SK-N-SH treated with all-trans-retinoic acid at 6 μM for 48 hours (cell line): ENCODE results near the gene NSL1.

Experiments used
- ATAC-seq: fragments of 200-7000 bp; cut with Tn5 transposase; 3 replicates; pipeline ENCODE4 v1.9.1; 2020; ENCODE audit warnings: mild to moderate bottlenecking, moderate library complexity
- ARNTL ChIP-seq: fragments of 450-650 bp; formaldehyde crosslinking; IDR thresholded peaks from 2 replicates; pipeline ENCODE4 v1.5.0; 2020; ENCODE audit warnings: low read depth, mild to moderate bottlenecking, moderate library complexity, borderline replicate concordance
- BACH2 ChIP-seq: fragments of 250-450 bp; sonication (Bioruptor Pico); IDR thresholded peaks from 2 replicates; pipeline ENCODE4 v1.9.0; 2021; ENCODE audit warnings: mild to moderate bottlenecking, borderline replicate concordance
- CSDC2 ChIP-seq: fragments of 250-450 bp; sonication (Bioruptor Pico); IDR thresholded peaks from 2 replicates; pipeline ENCODE4 v1.5.0; 2020; ENCODE audit warnings: mild to moderate bottlenecking, moderate library complexity
- ESRRG ChIP-seq: fragments of 250-450 bp; sonication (Bioruptor Pico); IDR thresholded peaks from 2 replicates; pipeline ENCODE4 v1.6.1; 2021; ENCODE audit warnings: mild to moderate bottlenecking
- ISL1 ChIP-seq: fragments of 250-450 bp; sonication (Bioruptor Pico); IDR thresholded peaks from 2 replicates; pipeline ENCODE4 v2.1.2; 2022; ENCODE audit warnings: mild to moderate bottlenecking, moderate library complexity
- OSR1 ChIP-seq: fragments of 250-450 bp; sonication (Bioruptor Pico); IDR thresholded peaks from 2 replicates; pipeline ENCODE4 v1.8.0; 2022; ENCODE audit warnings: moderate library complexity, mild to moderate bottlenecking, inconsistent platforms
- PPARA ChIP-seq: fragments of 250-450 bp; sonication (Bioruptor Pico); IDR thresholded peaks from 2 replicates; pipeline ENCODE4 v1.5.0; 2020; ENCODE audit warnings: mild to moderate bottlenecking, borderline replicate concordance
- RARB ChIP-seq: fragments of 250-450 bp; sonication (Bioruptor Pico); IDR thresholded peaks from 2 replicates; pipeline ENCODE4 v1.8.0; 2021; ENCODE audit warnings: mild to moderate bottlenecking, moderate library complexity
- SNAI2 ChIP-seq: fragments of 250-450 bp; sonication (Bioruptor Pico); IDR thresholded peaks from 2 replicates; pipeline ENCODE4 v1.5.0; 2020; ENCODE audit warnings: mild to moderate bottlenecking, moderate library complexity
- TCF4 ChIP-seq: fragments of 250-450 bp; sonication (Bioruptor Pico); IDR thresholded peaks from 2 replicates; pipeline ENCODE4 v1.8.0; 2021; ENCODE audit warnings: mild to moderate bottlenecking, moderate library complexity, borderline replicate concordance
- TOX ChIP-seq: fragments of 250-450 bp; sonication (Bioruptor Pico); IDR thresholded peaks from 2 replicates; pipeline ENCODE4 v1.8.0; 2021; ENCODE audit warnings: mild to moderate bottlenecking, moderate library complexity, borderline replicate concordance
- ZC3H10 ChIP-seq: fragments of 250-450 bp; sonication (Bioruptor Pico); IDR thresholded peaks from 2 replicates; pipeline ENCODE4 v1.5.1; 2021; ENCODE audit warnings: mild to moderate bottlenecking, moderate library complexity
- ZFP3 ChIP-seq: fragments of 250-450 bp; sonication (Bioruptor Pico); IDR thresholded peaks from 2 replicates; pipeline ENCODE4 v1.5.0; 2020; ENCODE audit warnings: mild to moderate bottlenecking, moderate library complexity
- ZFP30 ChIP-seq: fragments of 450-650 bp; formaldehyde crosslinking; IDR thresholded peaks from 2 replicates; pipeline ENCODE4 v1.5.0; 2022; ENCODE audit warnings: mild to moderate bottlenecking, moderate library complexity
- ZNF565 ChIP-seq: fragments of 450-650 bp; formaldehyde crosslinking; conservative IDR thresholded peaks from 2 replicates; pipeline ENCODE4 v1.5.0; 2020; ENCODE audit warnings: low read depth, mild to moderate bottlenecking, moderate library complexity
- ZNF70 ChIP-seq: fragments of 450-650 bp; formaldehyde crosslinking; IDR thresholded peaks from 2 replicates; pipeline ENCODE4 v1.5.0; 2020; ENCODE audit warnings: mild to moderate bottlenecking, moderate library complexity
- ZNF8 ChIP-seq: fragments of 450-650 bp; formaldehyde crosslinking; IDR thresholded peaks from 2 replicates; pipeline ENCODE4 v1.5.0; 2020; ENCODE audit warnings: mild to moderate bottlenecking, moderate library complexity
- TF ChIP-seq, protein P1 (sequence below): fragments of 250-450 bp; sonication (Bioruptor Pico); IDR thresholded peaks from 2 replicates; pipeline ENCODE4 v1.8.0; 2021; ENCODE audit warnings: low read depth, mild to moderate bottlenecking, moderate library complexity, borderline replicate concordance
- TF ChIP-seq, protein P2 (sequence below): fragments of 250-450 bp; sonication (Bioruptor Pico); IDR thresholded peaks from 2 replicates; pipeline ENCODE4 v1.5.0; 2020; ENCODE audit warnings: mild to moderate bottlenecking, moderate library complexity
- TF ChIP-seq, protein P3 (sequence below): fragments of 250-450 bp; sonication (Bioruptor Pico); IDR thresholded peaks from 2 replicates; pipeline ENCODE4 v1.8.0; 2020; ENCODE audit warnings: mild to moderate bottlenecking, moderate library complexity, borderline replicate concordance
- TF ChIP-seq, protein P4 (sequence below): fragments of 250-450 bp; sonication (Bioruptor Pico); IDR thresholded peaks from 2 replicates; pipeline ENCODE4 v1.5.1; 2021; ENCODE audit warnings: mild to moderate bottlenecking, moderate library complexity

NSL1 gene

DNA sequence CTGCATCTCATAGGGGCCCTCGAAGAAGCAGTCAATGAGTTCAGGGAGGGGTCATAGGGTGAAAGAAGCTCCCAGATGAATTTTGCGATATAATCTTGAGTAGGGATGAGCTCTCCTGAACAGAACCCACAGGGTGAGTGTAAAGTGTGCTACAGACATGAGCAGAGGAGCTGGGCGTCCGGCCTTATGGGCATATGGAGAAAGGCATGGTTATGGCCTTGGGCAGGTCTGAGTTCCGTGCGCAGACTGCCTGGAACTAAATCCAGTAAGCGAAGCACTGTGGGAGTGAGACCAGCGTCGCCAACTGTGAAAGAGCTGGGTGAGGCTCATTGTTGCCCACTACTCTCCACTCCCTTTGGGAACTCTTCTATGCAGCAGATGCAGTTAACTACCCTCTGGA lies 28.7 kb downstream of the NSL1 start (continued):
- TF ChIP-seq, protein P1, sequence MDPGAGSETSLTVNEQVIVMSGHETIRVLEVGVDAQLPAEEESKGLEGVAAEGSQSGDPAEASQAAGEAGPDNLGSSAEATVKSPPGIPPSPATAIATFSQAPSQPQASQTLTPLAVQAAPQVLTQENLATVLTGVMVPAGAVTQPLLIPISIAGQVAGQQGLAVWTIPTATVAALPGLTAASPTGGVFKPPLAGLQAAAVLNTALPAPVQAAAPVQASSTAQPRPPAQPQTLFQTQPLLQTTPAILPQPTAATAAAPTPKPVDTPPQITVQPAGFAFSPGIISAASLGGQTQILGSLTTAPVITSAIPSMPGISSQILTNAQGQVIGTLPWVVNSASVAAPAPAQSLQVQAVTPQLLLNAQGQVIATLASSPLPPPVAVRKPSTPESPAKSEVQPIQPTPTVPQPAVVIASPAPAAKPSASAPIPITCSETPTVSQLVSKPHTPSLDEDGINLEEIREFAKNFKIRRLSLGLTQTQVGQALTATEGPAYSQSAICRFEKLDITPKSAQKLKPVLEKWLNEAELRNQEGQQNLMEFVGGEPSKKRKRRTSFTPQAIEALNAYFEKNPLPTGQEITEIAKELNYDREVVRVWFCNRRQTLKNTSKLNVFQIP (CRISPR knock-in tag), result no peak
- TF ChIP-seq, all 23 proteins: peak for 0

DNA sequence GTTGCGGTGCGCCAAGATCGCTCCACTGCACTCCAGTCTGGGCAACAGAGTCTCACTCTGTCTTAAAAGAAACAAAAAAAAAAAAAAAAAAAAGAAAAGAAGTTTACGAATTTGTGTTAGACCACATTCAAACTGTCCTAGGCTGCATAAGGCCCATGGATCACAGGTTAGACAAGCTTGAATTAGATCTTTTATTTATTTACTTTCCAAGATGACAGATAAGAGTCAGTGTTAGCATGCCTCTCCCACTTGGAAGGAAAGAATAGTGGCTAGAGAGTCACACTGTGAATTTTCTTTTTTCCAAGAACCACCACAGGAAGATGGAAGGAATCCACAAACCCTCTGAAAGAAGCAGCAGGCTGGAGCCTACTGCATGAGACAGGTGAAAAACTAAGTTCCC lies 29.3 kb downstream of the NSL1 start:
- no peak for ATAC-seq
- TF ChIP-seq, protein P2, sequence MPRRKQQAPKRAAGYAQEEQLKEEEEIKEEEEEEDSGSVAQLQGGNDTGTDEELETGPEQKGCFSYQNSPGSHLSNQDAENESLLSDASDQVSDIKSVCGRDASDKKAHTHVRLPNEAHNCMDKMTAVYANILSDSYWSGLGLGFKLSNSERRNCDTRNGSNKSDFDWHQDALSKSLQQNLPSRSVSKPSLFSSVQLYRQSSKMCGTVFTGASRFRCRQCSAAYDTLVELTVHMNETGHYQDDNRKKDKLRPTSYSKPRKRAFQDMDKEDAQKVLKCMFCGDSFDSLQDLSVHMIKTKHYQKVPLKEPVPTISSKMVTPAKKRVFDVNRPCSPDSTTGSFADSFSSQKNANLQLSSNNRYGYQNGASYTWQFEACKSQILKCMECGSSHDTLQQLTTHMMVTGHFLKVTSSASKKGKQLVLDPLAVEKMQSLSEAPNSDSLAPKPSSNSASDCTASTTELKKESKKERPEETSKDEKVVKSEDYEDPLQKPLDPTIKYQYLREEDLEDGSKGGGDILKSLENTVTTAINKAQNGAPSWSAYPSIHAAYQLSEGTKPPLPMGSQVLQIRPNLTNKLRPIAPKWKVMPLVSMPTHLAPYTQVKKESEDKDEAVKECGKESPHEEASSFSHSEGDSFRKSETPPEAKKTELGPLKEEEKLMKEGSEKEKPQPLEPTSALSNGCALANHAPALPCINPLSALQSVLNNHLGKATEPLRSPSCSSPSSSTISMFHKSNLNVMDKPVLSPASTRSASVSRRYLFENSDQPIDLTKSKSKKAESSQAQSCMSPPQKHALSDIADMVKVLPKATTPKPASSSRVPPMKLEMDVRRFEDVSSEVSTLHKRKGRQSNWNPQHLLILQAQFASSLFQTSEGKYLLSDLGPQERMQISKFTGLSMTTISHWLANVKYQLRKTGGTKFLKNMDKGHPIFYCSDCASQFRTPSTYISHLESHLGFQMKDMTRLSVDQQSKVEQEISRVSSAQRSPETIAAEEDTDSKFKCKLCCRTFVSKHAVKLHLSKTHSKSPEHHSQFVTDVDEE (CRISPR knock-in tag), result no peak
- TF ChIP-seq CSDC2, result no peak
- TF ChIP-seq OSR1, result no peak
- no peak for TF ChIP-seq ESRRG (CRISPR knock-in tag)
- no peak for TF ChIP-seq ZNF565 (CRISPR knock-in tag)
- no peak for TF ChIP-seq ARNTL (CRISPR knock-in tag)
- TF ChIP-seq ZNF70 (CRISPR knock-in tag), result no peak
- TF ChIP-seq SNAI2 (CRISPR knock-in tag), result no peak
- no peak for TF ChIP-seq ZC3H10
- TF ChIP-seq, protein P1 (CRISPR knock-in tag), result no peak
- no peak for TF ChIP-seq ZFP30 (CRISPR knock-in tag)
- TF ChIP-seq PPARA (CRISPR knock-in tag), result no peak
- TF ChIP-seq TCF4 (CRISPR knock-in tag), result no peak
- TF ChIP-seq ZFP3 (CRISPR knock-in tag), result no peak
- no peak for TF ChIP-seq BACH2
- TF ChIP-seq, all 23 proteins: peak for 0

DNA sequence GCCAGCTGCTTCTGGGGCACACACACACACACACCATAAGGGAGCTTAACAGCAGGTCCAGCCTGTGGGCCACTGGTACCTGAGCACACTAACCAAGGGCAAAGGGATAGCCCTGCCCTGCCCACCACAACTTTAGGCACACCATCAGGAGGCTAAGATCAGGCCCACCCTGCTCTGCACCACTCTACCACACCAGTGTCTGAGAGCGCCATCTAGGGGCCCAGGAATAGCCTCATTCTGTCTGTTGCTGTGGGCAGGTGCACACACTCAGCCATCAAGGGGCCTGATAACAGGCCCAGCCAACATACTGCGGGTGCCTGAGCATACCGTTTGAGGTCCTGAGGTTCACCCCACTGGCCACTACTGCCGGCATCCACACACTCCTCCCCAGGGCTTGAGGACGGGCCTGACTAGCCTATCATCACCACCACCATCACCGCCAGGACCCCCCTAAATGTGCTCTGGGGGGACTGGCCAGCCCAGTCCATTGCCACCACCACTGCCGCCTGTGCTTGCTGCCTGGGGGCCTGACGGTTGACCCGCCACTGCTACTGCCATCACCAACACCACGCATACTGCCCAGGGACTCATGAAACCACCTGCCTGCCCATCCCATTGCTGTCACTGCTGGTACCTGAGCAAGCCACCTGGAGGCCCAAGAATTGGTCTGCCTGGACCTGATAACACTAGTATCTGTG lies 31.3 kb downstream of the NSL1 start:
- ATAC-seq, result peak; percentile 83
- TF ChIP-seq ZC3H10, result no peak
- TF ChIP-seq ISL1 (CRISPR knock-in tag), result no peak
- TF ChIP-seq, protein P3, sequence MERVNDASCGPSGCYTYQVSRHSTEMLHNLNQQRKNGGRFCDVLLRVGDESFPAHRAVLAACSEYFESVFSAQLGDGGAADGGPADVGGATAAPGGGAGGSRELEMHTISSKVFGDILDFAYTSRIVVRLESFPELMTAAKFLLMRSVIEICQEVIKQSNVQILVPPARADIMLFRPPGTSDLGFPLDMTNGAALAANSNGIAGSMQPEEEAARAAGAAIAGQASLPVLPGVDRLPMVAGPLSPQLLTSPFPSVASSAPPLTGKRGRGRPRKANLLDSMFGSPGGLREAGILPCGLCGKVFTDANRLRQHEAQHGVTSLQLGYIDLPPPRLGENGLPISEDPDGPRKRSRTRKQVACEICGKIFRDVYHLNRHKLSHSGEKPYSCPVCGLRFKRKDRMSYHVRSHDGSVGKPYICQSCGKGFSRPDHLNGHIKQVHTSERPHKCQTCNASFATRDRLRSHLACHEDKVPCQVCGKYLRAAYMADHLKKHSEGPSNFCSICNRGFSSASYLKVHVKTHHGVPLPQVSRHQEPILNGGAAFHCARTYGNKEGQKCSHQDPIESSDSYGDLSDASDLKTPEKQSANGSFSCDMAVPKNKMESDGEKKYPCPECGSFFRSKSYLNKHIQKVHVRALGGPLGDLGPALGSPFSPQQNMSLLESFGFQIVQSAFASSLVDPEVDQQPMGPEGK, result no peak
- TF ChIP-seq ZNF8 (CRISPR knock-in tag), result no peak
- no peak for TF ChIP-seq ZFP30 (CRISPR knock-in tag)
- no peak for TF ChIP-seq RARB
- TF ChIP-seq, protein P2 (CRISPR knock-in tag), result no peak
- no peak for TF ChIP-seq TOX
- TF ChIP-seq BACH2, result no peak
- no peak for TF ChIP-seq ZNF70 (CRISPR knock-in tag)
- TF ChIP-seq, protein P1 (CRISPR knock-in tag), result no peak
- TF ChIP-seq ESRRG (CRISPR knock-in tag), result no peak
- no peak for TF ChIP-seq ZNF565 (CRISPR knock-in tag)
- TF ChIP-seq, protein P4, sequence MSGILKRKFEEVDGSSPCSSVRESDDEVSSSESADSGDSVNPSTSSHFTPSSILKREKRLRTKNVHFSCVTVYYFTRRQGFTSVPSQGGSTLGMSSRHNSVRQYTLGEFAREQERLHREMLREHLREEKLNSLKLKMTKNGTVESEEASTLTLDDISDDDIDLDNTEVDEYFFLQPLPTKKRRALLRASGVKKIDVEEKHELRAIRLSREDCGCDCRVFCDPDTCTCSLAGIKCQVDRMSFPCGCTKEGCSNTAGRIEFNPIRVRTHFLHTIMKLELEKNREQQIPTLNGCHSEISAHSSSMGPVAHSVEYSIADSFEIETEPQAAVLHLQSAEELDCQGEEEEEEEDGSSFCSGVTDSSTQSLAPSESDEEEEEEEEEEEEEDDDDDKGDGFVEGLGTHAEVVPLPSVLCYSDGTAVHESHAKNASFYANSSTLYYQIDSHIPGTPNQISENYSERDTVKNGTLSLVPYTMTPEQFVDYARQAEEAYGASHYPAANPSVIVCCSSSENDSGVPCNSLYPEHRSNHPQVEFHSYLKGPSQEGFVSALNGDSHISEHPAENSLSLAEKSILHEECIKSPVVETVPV (CRISPR knock-in tag), result no peak
- TF ChIP-seq PPARA (CRISPR knock-in tag), result no peak
- TF ChIP-seq TCF4 (CRISPR knock-in tag), result no peak
